ENCODE data around the gene SLF2. TPM values are rescaled to one million over a fixed set of nuclear protein-coding genes. Genes with fewer than 3 reads are reported as not detected.

Gene SLF2
- total RNA-seq, 1 donor from 2014 or later: 22.0 TPM

DNA sequence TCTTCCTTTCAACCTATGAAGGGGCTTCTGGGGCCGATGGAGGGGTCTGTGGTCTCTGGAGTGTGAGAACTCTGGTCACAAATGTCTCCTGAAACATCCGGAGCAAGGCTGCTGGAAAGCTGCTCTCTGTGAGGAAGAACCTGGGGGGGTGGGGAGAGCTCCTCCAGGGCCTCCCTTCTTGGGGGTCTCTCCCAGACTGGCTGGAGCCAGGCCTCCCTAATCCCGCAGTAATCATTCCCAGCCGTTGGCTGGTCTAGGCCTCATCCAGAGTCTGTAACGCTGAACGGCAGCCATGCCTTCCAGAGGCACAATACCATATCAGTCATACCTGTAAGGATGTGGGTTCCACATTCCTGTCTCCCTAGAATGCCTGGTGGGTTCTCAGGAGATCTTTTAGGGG is 82.4 kb downstream of the SLF2 start:
- DNase-seq (ENCODE audit: low read depth): no peak
- TF ChIP-seq, protein P1, sequence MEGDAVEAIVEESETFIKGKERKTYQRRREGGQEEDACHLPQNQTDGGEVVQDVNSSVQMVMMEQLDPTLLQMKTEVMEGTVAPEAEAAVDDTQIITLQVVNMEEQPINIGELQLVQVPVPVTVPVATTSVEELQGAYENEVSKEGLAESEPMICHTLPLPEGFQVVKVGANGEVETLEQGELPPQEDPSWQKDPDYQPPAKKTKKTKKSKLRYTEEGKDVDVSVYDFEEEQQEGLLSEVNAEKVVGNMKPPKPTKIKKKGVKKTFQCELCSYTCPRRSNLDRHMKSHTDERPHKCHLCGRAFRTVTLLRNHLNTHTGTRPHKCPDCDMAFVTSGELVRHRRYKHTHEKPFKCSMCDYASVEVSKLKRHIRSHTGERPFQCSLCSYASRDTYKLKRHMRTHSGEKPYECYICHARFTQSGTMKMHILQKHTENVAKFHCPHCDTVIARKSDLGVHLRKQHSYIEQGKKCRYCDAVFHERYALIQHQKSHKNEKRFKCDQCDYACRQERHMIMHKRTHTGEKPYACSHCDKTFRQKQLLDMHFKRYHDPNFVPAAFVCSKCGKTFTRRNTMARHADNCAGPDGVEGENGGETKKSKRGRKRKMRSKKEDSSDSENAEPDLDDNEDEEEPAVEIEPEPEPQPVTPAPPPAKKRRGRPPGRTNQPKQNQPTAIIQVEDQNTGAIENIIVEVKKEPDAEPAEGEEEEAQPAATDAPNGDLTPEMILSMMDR (conservative IDR thresholded peaks at IDR 0.05; ENCODE audit: low read depth, low read length): no peak
- no peak overlapping the region for H3K4me3 ChIP-seq (ENCODE audit: low read depth, low read length)

DNA sequence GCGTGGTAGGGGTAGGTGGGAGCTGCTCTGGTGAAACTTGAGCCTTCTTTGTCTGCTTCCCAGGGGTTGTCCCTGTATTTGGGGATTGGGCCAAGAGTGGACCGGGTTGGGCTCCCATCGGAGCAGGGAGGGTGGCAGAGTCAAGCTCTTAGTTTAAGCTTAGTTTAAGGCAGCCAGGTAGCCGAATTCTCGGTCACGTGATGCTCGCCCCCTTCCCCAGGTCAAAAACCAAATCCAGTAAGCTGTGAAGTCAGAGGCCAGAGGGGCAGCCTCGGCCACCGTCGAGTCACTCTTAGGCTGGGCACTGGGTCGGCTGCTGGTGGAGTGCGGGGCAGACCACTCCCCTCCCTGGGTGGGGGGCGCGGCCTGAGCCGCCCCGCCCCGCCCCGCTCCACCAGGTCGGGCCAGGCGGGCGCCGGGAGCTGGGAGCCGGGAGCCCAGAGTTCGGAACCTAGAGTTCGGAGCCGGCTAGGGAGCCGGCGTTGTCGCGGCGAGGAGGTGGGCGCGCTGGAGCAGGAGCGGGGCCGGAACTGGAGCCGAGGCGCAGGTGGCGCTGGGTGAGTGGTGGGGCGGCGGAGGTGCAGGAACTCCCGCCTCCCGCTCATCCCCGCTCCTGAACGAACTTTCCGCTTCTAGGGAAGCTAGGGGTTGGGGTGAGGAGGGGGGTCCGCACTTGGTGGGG is 84.1 kb downstream of the SLF2 start:
- DNase-seq (ENCODE audit: low read depth): no peak
- H3K4me3 ChIP-seq (ENCODE audit: low read depth, low read length): peak overlapping the region; percentile 93
- TF ChIP-seq, protein P1 (conservative IDR thresholded peaks at IDR 0.05; ENCODE audit: low read depth, low read length): no peak

DNA sequence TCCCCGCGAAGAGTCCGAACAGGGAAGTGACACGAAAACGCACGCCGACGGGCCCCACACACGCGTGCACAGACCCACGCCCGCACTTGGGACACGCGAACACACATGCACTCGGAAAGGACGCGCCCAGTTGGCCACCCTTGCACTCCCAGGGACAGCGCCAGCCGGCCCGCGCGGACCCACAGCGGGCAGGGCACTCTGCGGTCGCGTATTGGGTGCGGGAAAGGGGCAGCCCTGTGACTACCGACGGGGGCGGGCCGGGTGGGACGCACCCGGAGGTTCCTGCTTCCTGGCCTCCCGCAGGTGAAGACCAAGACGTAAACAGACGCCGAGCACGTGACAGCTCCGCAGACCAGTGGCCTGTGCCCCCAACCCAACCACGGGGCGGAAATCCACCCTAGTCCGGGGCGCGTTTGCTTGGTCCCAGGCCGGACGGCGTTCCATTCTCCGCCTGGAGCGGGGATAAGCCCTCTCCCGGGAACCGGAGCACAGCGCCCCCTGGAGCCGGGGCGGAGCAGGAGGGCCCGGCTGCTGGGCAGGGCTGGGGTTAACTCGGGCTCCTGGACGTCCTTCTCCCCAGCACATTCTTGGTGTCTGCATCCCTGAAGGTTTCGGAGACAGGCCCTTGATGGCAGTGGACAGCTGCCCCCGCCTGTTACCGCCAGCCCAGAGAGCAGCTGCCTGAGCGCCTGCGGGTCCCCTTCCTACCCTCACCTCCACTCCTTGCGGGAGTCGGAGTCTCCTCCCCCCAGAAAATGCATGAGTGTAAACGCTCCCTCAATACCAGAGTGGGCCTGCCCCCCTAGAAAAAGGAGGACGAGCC is 84.8 kb downstream of the SLF2 start:
- peak overlapping the region; percentile 93 for H3K4me3 ChIP-seq (ENCODE audit: low read depth, low read length)
- TF ChIP-seq, protein P1 (conservative IDR thresholded peaks at IDR 0.05; ENCODE audit: low read depth, low read length): peak; percentile 88
- DNase-seq (ENCODE audit: low read depth): no peak

DNA sequence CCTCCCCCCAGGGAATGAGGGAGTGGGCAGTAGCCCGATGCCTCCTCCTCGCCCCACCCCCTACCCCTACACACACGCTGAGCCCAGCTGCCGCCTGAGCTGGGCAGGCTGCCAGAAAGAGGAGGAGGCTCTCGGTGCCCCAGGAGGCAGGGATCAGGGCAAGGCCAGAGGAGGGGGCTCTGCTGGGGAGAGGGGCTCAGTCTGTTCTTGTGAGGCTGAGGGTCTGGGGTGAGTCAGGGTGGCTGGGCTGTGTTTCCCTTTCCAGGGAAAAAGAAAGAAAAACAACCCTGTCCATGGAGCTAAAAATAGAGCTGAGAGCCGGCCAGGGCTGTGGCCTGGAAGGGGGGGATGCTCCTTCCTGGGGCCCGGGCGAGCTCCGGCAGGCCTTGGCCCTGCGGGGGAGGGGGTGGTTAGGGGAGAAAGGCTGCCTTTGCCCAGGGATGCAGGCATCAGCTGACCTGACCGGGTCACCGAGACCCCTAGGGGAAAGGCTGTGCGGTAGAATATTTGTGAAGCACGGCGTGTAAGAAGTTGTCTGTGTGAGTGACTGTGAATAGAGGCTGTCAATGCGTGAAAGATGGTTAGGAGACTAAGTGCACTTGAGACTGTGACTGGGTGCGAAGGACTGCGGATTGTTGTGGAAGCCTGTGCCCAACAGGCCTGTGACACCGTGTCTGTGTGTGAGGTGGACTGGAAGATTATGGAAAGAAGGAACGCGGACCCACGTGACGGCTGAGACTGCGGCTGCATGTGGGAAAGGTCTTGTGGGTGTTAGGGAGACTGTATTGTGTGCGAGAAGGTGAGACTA is 85.6 kb downstream of the SLF2 start:
- DNase-seq (ENCODE audit: low read depth): no peak
- TF ChIP-seq, protein P1 (conservative IDR thresholded peaks at IDR 0.05; ENCODE audit: low read depth, low read length): no peak
- peak overlapping the region; percentile 93 for H3K4me3 ChIP-seq (ENCODE audit: low read depth, low read length)

DNA sequence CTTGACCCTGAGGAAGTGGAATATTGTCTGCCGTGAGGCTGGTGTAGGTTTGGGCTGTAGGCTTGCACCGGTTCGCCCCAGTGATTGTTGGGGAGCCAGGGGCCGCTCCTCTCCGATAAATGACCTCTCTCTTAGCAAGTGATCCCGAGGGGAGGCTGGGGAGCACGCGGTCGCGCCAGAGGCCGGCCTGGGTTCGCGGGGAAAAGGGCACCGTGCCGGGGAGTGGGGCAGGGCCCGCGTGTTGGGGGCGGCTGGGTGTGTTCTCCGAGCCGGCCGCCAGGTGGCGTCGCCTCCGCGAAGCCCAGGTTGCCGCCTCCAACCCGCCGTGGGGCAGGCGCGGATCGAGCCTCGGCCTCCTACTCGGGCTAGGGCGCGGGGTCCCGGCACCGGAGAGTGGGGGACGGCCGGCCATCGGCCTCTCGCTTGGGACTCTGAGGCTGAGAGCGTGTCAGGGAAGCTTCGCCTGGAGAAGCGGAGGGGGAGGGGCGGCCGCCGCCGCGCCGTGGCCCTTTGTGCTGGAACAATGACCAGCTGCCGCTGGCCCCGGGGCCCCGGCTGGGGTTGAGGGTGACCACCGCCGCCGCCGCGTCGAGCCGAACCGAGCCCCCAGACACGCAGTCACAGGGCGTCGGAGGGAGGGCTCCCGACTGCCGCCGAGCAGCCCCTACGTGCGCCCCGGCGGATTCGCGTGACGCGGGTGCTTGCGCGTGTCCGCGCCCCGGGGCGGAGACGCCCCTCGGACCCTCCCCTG is 86.4 kb downstream of the SLF2 start:
- TF ChIP-seq, protein P1 (conservative IDR thresholded peaks at IDR 0.05; ENCODE audit: low read depth, low read length): peak; percentile 65
- DNase-seq (ENCODE audit: low read depth): no peak

DNA sequence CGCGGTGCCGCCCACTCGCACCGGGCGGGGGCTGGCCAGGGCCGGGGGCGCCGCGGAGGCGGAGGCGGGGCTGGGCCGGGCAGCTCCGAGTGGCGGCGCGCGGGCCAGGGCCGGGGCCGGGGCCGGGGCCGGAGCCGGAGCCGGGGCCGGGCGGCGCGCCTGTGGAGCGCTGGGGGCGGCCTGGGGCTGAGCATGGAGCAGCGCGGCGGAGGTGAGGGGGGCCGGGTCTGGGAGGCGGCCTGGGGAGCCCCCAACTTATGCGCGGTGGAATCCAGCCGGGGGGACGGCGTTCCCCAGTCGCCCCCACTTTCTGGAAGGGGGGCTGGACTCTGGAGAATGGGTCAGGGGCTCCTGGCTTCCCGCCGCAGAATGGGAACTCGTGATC is 87.0 kb downstream of the SLF2 start, which contains the start of gene LZTS2:
Gene LZTS2, plus strand, starts transcription at position 67 of the 385 bp plus-strand sequence. CDS start 2,731 bp downstream, outside the sequence.
- TF ChIP-seq, protein P1 (conservative IDR thresholded peaks at IDR 0.05; ENCODE audit: low read depth, low read length): no peak
- peak within 1 kb of the TSS; percentile 93 for H3K4me3 ChIP-seq (ENCODE audit: low read depth, low read length)
- DNase-seq (ENCODE audit: low read depth): no peak

More for the DNA sequence above, 86.4 kb downstream of the SLF2 start:
- H3K4me3 ChIP-seq (ENCODE audit: low read depth, low read length): peak overlapping the region; percentile 93

All from epithelial cell of proximal tubule (primary cell).